Left cardiac atrium (tissue), 4 donors: ENCODE measurements around the gene GPR173. TPM values are rescaled to one million over a fixed set of nuclear protein-coding genes. Genes with fewer than 3 reads are reported as not detected.

ENCODE experiments used
- ATAC-seq, 2 donors: fragments of 200-7000 bp; cut with Tn5 transposase; one replicate each; pipeline ENCODE4 v1.9.1; 2020; ENCODE audit warnings: mild to moderate bottlenecking in 2 of 2, moderate library complexity in 2 of 2
- DNase-seq: peaks from one replicate; pipeline ENCODE4 v3.0.0-alpha.2; 2020
- intact Hi-C, 2 donors: fragments of 100-400 bp; cut with DNase I; formaldehyde crosslinking; loops; one replicate each; pipeline versions ENCODE4 v1.14.1 to v1.15.1; 2022 to 2023
- long read RNA-seq: library from polyadenylated mRNA; unstranded; transcript quantifications from one replicate; pipeline ENCODE4 v2.0.0, GENCODE V29; 2021
- total RNA-seq, 2 donors: library from RNA; stranded (reverse); fragmentation: NEBNext Ultra II Directional; extraction: Animal tissue kit (Norgen Biotek cat#: 25700); gene quantifications; one replicate each; pipeline ENCODE4 v1.2.1, GENCODE V29; 2021
- donor health status: DM: no; HTN: yes; CAD: no.
- donor health status: DM: no; HTN: yes; CAD: no; lungs with severe emphysema.
- donor health status: DM: yes; HTN: yes; CAD: no.
- donor health status: Dilated cardiomyopathy.

GPR173 gene, protein sequence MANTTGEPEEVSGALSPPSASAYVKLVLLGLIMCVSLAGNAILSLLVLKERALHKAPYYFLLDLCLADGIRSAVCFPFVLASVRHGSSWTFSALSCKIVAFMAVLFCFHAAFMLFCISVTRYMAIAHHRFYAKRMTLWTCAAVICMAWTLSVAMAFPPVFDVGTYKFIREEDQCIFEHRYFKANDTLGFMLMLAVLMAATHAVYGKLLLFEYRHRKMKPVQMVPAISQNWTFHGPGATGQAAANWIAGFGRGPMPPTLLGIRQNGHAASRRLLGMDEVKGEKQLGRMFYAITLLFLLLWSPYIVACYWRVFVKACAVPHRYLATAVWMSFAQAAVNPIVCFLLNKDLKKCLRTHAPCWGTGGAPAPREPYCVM
- 1 to 10 TPM; 1.3 to 2.8 TPM for total RNA-seq
- long read RNA-seq = 0 reads

DNA sequence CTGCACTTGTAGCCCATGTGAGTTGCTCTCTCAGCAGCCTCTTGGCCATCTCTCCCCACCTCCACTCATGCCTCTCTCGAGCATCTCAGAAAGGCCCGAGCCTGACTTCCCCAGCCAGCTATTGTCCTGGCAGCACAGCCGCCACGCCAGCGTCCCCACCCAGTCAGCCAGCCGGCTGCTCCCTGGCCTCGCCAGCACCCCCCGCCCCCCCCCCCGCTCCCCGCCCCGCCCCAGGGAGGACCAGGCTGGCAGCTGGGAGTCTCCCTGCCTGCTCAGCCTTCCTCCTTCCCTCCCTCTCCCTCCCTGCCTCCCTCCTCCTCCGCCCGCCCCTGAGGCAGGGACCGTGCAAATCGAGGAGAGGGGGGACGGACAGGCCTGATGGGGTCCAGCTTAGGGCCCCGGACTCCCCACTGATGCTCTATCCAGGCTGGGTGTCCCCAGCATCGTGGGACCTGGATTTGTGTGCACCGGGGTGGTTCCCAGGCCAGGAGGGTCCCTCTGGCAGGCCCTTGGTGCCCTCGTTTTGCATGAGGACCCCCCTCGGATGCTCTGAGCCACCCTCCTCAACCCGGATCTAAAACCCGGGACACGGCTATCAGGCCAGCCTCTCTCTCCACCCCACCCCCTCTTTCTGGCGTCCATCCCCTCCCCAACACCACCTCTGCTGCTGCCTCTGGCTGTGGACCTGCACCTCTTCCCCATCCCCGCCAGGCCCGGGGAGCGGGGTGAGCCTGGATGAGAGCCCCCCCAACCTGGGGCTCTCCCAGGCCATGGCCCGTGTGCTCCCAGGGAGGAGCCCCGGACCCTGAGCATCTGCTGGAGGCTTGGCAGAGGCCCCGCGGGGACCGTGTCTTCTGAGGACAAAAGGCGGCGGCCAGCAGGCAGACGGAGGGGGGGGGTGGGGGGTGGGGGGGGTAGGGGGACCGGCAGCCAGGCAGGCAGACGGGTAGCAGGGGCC, at the start of gene GPR173:
GPR173 (plus strand) TSS at position 621 of the 958 bp plus-strand sequence. CDS start 27,833 bp downstream, outside the sequence.
- peak; percentile 90 to 98 for ATAC-seq
- DNase-seq = peak; percentile 57
- intact Hi-C loops = no loop called here

DNA sequence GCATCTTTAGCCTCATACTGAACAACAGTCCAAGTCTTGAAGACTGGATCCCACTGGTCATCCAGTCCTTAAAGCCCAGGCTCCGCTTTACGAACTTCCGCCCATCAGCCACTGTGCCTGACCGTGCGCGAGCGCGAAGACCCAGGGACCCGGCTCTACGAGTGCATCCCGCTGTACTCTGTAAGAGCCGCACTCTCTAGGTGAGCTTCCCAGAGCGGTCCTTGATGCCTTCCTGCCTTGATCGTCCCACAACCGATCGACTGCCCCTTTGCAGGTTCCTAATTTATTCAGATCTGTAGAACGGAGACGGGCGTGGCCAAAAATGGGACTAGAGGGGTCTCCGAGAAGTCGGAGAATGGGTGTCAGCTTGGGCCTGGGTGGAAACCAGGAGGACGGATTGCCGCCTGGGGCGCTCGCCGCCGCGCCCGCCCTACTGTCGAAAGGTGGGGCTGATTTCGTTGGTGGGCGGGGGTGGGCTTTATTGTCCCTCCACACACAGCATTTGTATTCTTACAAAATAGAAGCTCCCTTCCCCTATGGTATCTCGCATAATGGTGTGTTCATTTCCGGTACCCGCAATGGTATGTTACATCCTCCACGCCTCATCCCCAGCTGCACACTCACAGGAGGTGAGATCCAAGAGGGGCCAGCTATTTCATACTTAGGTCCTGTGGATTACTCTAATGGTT, 48.0 kb upstream of the GPR173 start:
- ATAC-seq (no peak), DNase-seq (no peak)
- intact Hi-C loops = no loop called here

DNA sequence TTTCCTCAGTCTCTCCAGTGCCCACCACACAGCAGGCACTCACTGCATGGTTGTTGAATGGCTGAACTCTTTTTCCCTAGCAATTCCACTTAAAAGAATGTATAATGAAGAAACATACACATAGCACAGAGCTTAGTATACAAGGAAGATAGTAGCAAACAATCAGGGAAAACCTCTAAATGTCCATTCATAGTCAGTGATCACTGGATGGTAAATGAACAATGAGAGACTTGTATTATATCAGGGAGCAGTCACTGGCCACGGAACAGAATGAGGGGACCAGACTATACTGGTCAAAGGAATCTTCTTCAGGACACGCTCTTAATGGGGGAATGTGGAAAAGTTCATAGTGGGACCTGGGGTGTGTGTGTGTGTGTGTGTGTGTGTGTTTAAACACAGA, 46.6 kb upstream of the GPR173 start:
- intact Hi-C loops = no loop called here
- no peak for DNase-seq
- no peak for ATAC-seq

DNA sequence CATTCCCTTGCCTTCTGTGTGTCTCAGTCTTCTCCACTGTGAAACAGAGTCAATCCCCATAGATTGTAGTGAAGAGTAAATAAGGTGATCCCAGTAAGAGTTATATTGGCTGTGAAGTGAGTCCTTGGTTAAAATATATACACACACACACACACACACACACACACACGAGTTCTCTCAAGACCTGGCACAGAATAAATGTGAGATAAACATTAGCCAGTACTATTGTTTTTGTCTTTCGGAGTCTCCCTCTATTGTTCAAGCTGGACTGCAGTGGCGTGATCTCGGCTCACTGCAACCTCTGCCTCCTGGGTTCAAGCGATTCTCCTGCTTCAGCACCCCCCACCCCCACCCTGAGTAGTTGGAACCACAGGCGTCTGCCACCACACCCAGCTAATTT, 45.5 kb upstream of the GPR173 start:
- DNase-seq = no peak
- intact Hi-C loops = no loop called here
- ATAC-seq = no peak

DNA sequence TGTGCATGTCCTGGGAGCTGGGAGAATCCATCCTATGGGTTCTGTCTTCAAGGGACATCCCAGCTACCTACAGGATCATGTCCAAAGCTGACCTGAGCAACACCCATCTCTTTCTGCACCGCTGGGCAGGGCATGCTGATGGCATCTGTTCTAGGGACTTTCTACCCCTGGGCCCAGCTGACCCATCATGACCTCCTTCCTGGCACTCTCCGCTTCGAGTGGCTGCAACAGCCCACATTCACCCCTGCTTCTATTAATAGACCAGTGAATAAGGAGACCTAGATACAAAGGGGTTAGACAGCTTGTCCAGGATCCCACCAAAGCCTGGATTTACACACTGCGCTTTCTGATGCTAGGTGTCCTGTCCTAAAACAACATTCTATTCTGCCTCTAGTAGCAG, 44.6 kb upstream of the GPR173 start:
- DNase-seq (no peak), ATAC-seq (peak; percentile 38 to 72)
- intact Hi-C loops = no loop called here

DNA sequence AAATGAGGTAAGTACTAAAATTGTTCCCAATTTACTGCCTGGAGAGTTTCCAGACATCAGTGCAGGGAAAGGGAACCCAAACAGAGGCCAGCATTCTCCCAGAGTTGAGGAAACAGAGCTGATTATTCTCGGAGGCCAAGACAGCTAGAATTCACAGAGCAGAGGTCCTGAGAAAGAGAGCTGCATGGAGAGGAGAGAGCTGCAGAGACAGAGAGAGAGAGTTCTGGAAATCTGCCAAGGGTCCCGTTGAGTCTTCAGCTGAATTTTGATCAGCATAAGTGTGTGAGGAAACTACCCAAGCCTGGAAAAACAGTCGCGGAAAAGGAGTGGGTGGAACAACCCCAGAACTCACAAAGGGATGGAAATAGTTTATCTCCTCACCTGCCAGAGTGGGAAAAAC, 43.8 kb upstream of the GPR173 start:
- ATAC-seq (peak in 1 of 2 donors; percentile 38), DNase-seq (no peak)
- intact Hi-C loops = no loop called here

DNA sequence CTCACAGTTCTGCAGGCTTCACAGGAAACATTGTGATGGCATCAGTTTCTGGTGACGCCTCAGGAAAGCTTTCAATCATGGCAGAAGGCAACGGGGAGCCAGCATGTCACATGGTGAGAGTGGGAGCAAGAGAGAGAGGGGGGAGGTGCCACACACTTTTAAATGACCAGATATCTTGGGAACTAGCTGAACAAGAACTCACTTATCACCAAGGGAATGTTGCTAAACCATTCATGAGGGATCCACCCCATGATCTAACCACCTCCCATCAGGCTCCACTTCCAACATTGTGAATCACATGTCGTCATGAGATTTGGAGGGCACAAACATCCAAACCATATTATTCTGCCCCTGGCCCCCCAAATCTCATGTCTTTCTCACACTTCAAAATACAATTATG, 43.3 kb upstream of the GPR173 start:
- no peak for ATAC-seq
- intact Hi-C loops = no loop called here

DNA sequence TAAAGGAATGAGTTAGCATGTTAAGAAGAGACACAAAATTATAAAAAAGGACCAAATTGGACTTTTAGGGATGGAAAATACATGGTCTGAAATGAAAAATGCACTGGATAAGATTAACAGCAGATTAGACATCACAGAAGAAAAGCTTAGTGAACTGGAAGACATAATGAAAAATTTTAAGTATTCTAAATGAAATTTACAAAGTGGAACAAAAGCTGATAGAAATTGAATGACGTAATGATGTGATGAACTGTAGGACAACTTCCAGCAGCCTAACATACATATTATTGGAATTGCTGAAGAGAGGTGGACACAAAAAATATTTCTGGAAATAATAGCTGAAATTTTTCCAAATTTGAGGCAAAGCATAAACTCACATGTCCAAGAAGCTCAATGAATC, 39.6 kb upstream of the GPR173 start:
- DNase-seq (no peak), ATAC-seq (no peak)
- intact Hi-C loops = no loop called here

More for the DNA sequence above, 43.3 kb upstream of the GPR173 start:
- no peak for DNase-seq

DNA sequence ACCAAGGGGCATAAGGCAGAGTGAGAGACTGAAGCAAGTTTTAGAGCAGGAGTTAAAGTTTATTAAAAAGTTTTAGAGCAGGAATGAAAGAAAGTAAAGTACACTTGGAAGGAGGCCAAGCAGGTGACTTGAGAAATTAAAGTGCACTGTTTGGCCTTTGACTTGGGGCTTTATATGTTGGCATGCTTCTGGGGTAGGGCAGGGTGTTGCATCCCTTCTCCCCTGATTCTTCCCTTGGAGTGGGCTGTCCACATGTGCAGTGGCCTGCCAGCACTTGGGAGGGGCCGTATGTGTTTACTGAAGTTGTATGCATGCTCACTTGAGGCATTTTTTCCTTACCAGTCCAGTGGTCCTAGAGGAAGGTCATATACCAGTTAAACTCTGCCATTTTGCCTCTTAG, 35.3 kb upstream of the GPR173 start:
- intact Hi-C loops = no loop called here
- no peak for DNase-seq
- ATAC-seq = no peak

DNA sequence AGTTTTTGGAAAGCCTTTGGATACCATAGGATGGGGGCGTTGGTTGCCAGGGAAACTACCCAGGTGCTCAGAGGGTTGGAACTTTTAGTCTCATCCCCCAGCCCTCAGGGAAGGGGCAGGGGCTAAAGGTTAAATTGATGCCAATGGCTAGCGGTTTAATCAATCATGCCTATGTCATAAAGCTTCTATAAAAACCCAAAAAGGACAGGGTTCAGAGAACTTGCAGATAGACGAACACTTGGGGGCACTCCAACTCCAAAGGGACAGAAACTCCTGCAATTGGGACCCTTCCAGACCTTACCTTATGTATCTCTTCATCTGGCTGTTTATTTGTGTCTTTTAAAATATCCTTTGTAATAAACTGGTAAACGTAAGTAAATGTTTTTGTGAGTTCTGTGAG, 30.0 kb upstream of the GPR173 start:
- intact Hi-C loops = no loop called here
- DNase-seq = no peak
- no peak for ATAC-seq

DNA sequence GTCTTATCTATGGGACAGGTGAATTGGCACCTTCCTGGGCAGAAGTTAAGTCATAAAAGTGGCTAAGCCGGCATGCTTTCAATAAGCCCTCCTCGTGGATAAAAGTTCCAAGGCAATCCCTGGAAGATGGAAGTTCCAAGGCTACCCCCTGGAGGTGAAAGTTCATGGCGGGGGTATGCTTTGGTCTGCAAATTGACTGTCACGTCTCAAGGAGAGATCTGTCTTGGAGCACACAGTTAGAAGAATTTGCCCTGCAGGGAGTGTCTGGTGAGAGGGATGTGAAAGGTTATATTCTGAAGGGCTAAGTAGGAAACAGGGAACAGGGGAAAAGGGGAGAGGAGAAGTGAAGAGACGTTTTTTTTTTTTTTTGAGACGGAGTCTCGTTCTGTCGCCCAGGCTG, 26.2 kb upstream of the GPR173 start:
- intact Hi-C loops = no loop called here

DNA sequence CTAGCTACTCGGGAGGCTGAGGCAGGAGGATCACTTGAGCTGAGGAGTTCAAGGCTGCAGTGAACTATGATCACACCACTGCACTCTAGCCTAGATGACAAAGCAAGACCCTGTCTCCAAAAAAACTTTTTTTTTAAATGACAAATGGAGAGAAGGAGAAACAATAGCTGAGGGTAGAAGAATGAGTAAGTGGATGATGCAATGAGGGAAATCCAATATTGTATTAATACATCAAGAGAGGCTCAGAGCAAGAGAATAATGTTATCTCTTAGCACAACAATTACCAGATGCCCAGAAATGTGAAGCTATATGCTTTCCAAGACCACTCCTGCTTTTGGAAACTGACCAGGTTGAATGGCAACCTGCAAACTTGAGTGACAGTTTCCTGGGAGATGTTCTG, 19.9 kb upstream of the GPR173 start:
- intact Hi-C loops = no loop called here
- ATAC-seq (no peak), DNase-seq (no peak)

More for the DNA sequence above, 26.2 kb upstream of the GPR173 start:
- no peak for DNase-seq
- ATAC-seq = no peak

DNA sequence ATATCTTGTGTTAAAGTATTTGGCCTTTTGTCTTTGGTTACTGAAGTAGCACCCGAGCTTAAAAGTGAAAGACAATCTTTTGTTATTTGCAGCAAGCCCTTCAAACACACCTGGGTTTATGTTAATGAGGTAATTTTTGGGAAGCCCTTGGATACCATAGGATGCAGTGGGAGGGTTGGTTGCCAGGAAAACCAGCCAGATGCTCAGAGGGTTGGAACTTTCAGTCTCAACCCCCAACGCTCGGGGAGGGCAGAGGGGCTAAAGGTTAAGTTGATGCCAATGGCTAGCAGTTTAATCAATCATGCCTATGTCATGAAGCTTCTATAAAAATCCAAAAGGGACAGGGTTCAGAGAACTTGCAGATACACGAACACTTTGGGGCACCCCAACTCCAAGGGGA, 17.2 kb upstream of the GPR173 start:
- intact Hi-C loops = no loop called here
- ATAC-seq (no peak), DNase-seq (no peak)

DNA sequence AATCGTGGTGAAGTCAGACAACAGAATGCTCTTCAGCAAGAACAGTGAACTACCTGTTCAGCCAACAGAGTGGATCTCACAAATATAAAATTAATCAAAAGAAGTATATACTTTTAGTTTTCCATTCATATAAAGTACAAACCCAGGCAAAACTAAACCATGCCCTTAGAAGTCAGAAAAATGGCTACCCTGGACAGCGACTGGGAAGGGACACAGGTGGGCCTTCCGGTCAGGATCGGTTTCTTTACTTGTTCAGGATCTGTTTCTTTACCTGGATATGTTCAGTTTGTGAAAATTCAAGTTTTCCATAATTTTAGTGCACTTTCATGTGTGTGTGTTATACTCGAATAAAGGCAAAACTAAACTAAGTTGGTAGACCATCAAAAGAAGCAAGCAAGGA, 12.4 kb upstream of the GPR173 start:
- DNase-seq (no peak), ATAC-seq (no peak)
- intact Hi-C loops = no loop called here

DNA sequence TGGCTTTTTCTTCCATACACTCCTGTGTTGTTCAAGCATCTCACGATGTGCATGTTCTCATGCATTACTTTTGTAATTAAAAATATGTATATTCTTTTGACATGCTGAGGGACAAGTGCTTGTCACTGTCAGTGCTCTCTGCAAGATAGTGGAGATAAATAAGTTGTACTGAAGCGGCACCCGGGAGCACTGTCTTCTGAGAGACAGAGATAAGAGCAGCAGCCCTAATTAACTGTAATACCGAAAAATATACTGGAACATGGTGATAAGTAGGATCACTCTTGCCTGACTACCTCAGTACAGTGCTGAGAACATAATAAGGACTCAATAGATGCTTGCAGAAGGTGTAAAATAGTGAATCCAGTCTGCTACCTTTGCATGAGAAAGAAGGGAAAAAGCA, 9.4 kb upstream of the GPR173 start:
- ATAC-seq = no peak
- intact Hi-C loops = no loop called here
- DNase-seq = no peak

DNA sequence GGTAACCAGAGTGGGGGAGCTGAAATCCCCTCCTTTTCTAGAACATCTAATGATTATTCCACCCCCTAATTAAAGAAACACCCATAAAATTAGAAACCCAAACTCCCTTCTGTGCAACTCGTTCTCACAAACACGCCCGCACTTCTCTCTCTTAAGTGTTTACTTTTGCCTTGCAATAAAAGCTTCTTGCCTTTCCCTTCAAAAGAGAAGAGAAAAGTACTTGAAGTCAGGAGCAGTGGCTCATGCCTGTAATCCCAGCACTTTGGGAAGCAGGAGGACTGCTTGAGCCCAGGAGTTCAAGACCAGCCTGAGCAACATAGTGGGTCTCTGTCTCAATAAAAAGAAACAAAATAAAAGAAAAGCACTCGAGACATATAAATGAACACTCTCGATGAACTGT, 3.6 kb upstream of the GPR173 start:
- no peak for ATAC-seq
- intact Hi-C loops = no loop called here
- no peak for DNase-seq

DNA sequence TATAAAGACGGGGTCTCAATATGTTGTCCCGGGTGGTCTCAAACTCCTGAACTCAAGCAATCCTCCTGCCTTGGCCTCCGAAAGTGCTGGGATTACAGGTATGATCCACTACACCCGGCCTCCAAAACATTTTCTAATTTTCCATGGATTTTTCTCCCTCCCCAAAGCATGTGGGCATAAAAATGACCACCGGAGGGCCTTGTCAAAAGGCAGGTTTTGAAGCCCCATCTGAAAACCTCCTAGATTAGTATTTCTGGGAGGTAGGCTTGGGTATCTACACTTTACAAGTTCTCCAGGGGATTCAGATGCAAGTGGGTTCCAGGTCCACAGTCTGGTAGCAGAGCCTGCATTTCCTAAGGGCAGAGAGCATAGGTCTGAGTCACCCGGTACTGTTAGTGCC, 1.4 kb upstream of the GPR173 start:
- DNase-seq = no peak
- no peak for ATAC-seq
- intact Hi-C loops = no loop called here

DNA sequence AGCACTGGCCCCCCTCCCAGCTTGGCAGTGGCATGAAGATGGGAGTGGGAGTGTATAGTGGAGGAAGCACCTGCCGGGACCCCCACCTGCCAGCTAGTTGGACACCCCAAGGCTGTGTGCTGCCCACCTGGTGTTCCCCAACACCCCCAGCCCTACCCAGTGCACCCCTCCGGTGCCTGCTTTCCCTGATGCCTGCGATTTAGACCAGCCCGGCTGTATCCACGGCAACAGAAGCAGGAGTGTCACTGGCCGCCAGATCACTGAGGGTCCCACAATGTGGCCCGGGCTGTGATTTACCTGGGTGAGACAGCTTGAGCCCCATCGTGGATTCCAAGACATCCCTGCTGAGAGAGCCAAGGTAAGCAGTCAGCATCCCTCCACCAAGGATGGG, 533 bp downstream of the GPR173 start:
- DNase-seq (no peak), ATAC-seq (no peak)
- intact Hi-C loops = no loop called here

DNA sequence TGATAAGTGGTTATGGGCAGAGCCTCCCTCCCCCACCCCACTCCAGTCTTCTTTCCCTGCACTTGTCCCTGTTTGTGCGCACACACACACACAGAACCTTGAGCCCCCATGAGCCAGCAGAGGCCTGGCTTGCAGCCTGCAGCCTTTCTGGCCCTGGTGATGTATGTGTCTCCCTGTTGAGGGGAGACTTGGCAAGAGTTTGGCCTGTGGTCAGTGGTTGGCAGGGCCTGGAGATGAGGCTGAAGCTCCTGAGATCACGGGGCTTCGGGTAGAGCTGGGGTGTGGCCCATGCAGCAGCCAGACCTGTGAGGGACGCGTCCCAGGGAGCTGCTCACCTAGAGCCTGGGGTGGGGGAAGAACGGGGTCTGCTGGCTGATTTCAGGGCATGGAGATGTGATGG, 2.3 kb downstream of the GPR173 start:
- intact Hi-C loops = no loop called here
- DNase-seq (no peak), ATAC-seq (no peak)
